Neuron (in vitro differentiated cells): ENCODE data around the gene ACKR3.

ENCODE experiments used
- H2AFZ ChIP-seq: one replicate; pipeline ENCODE4 v1.6.1; 2013; ENCODE audit warnings: low read depth, mild to moderate bottlenecking, inconsistent platforms, low read length, moderate library complexity
- H3K27me3 ChIP-seq: one replicate; pipeline ENCODE4 v1.6.1; 2013; ENCODE audit warnings: low read length; ENCODE audit not compliant: insufficient read depth
- H3K36me3 ChIP-seq: one replicate; pipeline ENCODE4 v1.6.1; 2013; ENCODE audit warnings: low read length; ENCODE audit not compliant: insufficient read depth
- H3K4me1 ChIP-seq: one replicate; pipeline ENCODE4 v1.6.1; 2013; ENCODE audit warnings: low read length; ENCODE audit not compliant: insufficient read depth
- H3K4me3 ChIP-seq: 2 replicates; pipeline ENCODE4 v1.5.1; 2013; ENCODE audit warnings: mild to moderate bottlenecking, low read length, moderate library complexity
- H3K9me3 ChIP-seq: one replicate; pipeline ENCODE4 v1.6.1; 2013; ENCODE audit warnings: low read length

The ACKR3 gene

DNA sequence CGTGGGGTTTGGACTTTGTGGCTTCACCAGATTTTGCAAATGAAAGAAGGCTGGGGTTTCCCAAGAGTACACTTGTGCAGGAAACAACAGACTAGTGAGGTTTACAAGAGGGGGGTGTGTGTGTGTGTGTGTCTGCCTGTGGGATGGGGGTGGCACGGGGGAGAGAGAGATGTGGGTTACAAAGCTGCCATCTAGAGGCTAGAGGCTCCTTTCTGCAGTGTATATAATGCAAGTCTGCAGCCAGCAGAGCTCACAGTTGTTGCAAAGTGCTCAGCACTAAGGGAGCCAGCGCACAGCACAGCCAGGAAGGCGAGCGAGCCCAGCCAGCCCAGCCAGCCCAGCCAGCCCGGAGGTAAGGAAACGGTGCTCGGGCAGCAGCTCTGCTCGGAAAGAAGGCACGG is at the start of gene ACKR3:
TSS of gene ACKR3 (plus strand) at position 253 of the 401 bp plus-strand sequence. CDS start 10,641 bp downstream, outside the sequence.
- Histone ChIP-seq H2AFZ (no peak within 1 kb of the TSS), H3K4me1 (peaks cover 47% of the 10 kb centered on the region), H3K27me3 (no peaks in the 10 kb centered on the region)

GRCh38 chr2:236521556-236521955 is 48.1 kb upstream of the ACKR3 start:
- Histone ChIP-seq H3K36me3 (no peaks in the 10 kb centered on the region), H3K4me1 (no peaks in the 10 kb centered on the region), H3K4me3 (no peak overlapping the region), H3K9me3 (peaks cover 9% of the 10 kb centered on the region), H3K27me3 (no peaks in the 10 kb centered on the region), H2AFZ (no peak overlapping the region)

More for the DNA sequence above, at the start of gene ACKR3:
- peak within 1 kb of the TSS; percentile 84 for H3K4me3 ChIP-seq
- peaks cover 31% of the 10 kb centered on the region for H3K36me3 ChIP-seq
- H3K9me3 ChIP-seq = no peaks in the 10 kb centered on the region

GRCh38 chr2:236523249-236523648 is 46.4 kb upstream of the ACKR3 start:
- H3K27me3 ChIP-seq = no peaks in the 10 kb centered on the region
- peaks cover 9% of the 10 kb centered on the region for H3K9me3 ChIP-seq
- H2AFZ ChIP-seq = no peak overlapping the region
- no peaks in the 10 kb centered on the region for H3K4me1 ChIP-seq
- no peak overlapping the region for H3K4me3 ChIP-seq
- H3K36me3 ChIP-seq = no peaks in the 10 kb centered on the region

DNA sequence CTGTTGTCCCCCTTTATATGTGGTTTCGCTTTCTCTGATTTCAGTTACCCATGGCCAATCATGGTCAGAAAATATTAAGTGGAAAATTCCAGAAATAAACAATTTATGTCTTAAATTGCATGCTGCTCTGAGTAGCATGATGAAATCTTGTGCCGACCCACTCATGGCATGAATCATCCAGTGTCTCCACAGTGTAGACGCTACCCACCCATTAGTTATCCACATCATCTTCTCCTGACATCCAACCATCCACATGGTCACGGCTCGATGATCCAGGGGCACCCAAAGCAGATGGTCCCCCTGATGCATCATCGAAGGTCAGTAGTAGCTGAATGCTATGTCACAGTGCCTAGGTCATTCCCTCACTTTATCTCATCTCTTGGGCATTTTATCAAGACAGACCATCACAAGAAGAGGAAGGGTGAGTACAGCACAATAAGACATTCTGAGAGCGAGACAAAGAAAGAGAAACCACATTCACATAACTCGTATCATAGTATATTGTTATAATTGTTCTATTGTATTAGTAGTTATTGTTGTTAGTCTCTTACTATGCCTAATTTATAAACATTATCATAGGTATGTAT is 44.1 kb upstream of the ACKR3 start:
- H3K9me3 ChIP-seq = peaks cover 9% of the 10 kb centered on the region
- H3K4me1 ChIP-seq = no peaks in the 10 kb centered on the region
- no peak overlapping the region for H3K4me3 ChIP-seq
- H3K36me3 ChIP-seq = no peaks in the 10 kb centered on the region
- no peaks in the 10 kb centered on the region for H3K27me3 ChIP-seq
- no peak overlapping the region for H2AFZ ChIP-seq

GRCh38 chr2:236526455-236527158 is 43.0 kb upstream of the ACKR3 start:
- Histone ChIP-seq H3K4me3 (no peak overlapping the region), H3K9me3 (peaks cover 9% of the 10 kb centered on the region), H2AFZ (no peak overlapping the region), H3K27me3 (no peaks in the 10 kb centered on the region), H3K4me1 (no peaks in the 10 kb centered on the region), H3K36me3 (no peaks in the 10 kb centered on the region)

DNA sequence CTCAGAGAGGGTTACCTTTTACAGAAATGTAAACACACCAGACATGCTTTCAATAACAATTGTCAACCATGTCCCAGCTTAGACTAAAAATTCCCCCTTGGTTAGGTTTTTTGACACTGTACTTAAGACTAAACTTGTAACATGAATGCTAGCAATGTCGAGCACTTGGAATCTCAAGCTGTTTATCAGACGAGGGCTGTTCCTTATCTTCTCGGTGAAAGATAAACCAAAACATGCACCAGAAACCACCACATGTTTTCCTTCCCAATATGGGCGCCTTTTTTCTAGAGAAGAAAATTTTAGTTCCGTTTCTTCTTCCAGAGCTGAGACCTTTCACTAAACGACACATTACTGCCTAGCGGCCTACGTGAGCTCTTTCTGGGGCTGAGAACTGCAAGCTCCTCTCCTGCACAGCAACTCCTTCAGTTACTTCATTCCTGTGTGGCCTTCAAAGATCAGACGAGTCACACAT is 42.4 kb upstream of the ACKR3 start:
- Histone ChIP-seq H3K36me3 (no peaks in the 10 kb centered on the region), H3K27me3 (no peaks in the 10 kb centered on the region), H3K4me3 (no peak overlapping the region), H2AFZ (no peak overlapping the region), H3K9me3 (peaks cover 9% of the 10 kb centered on the region), H3K4me1 (no peaks in the 10 kb centered on the region)

- H3K4me3 ChIP-seq = no peak overlapping the region
- no peaks in the 10 kb centered on the region for H3K4me1 ChIP-seq
- no peaks in the 10 kb centered on the region for H3K27me3 ChIP-seq
- H3K36me3 ChIP-seq = no peaks in the 10 kb centered on the region
- no peak overlapping the region for H2AFZ ChIP-seq
- peaks cover 7% of the 10 kb centered on the region for H3K9me3 ChIP-seq
Measured at GRCh38 chr2:236529606-236530005, 40.0 kb upstream of the ACKR3 start.

GRCh38 chr2:236530512-236530911 is 39.1 kb upstream of the ACKR3 start:
- peaks cover 4% of the 10 kb centered on the region for H3K9me3 ChIP-seq
- no peak overlapping the region for H3K4me3 ChIP-seq
- H3K4me1 ChIP-seq = no peaks in the 10 kb centered on the region
- no peak overlapping the region for H2AFZ ChIP-seq
- no peaks in the 10 kb centered on the region for H3K36me3 ChIP-seq
- H3K27me3 ChIP-seq = no peaks in the 10 kb centered on the region

GRCh38 chr2:236531195-236531594 is 38.4 kb upstream of the ACKR3 start:
- no peak overlapping the region for H2AFZ ChIP-seq
- H3K27me3 ChIP-seq = no peaks in the 10 kb centered on the region

DNA sequence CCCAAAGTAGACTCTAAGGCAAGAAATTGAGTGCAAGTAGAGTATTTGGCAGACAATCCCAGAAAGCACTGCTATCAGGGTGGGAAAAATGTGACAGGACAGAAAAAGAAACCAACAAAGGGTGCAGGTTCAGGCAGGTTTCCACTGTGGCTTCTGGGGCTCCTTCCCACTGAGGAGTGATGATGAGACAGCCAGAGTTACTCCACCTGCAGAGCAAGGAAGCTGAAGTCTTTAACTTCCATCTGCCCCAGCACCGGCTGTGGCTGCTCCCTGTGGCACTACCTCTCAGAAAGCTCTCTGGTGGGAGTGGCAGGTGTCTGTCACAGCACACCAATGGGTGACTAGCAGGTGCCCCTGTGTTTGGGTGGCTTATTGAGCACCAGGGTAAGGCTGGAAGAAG is 37.6 kb upstream of the ACKR3 start:
- Histone ChIP-seq H2AFZ (no peak overlapping the region), H3K36me3 (no peaks in the 10 kb centered on the region), H3K4me1 (peaks cover 2% of the 10 kb centered on the region), H3K9me3 (peaks cover 4% of the 10 kb centered on the region), H3K4me3 (no peak overlapping the region), H3K27me3 (no peaks in the 10 kb centered on the region)

More at GRCh38 chr2:236531195-236531594, 38.4 kb upstream of the ACKR3 start:
- H3K4me1 ChIP-seq = no peaks in the 10 kb centered on the region
- H3K36me3 ChIP-seq = no peaks in the 10 kb centered on the region
- H3K4me3 ChIP-seq = no peak overlapping the region
- H3K9me3 ChIP-seq = peaks cover 4% of the 10 kb centered on the region

- no peak overlapping the region for H2AFZ ChIP-seq
- no peak overlapping the region for H3K4me3 ChIP-seq
- no peaks in the 10 kb centered on the region for H3K27me3 ChIP-seq
- peaks cover 4% of the 10 kb centered on the region for H3K9me3 ChIP-seq
- no peaks in the 10 kb centered on the region for H3K36me3 ChIP-seq
- H3K4me1 ChIP-seq = peaks cover 15% of the 10 kb centered on the region
Measured at GRCh38 chr2:236533343-236533742, 36.3 kb upstream of the ACKR3 start.

DNA sequence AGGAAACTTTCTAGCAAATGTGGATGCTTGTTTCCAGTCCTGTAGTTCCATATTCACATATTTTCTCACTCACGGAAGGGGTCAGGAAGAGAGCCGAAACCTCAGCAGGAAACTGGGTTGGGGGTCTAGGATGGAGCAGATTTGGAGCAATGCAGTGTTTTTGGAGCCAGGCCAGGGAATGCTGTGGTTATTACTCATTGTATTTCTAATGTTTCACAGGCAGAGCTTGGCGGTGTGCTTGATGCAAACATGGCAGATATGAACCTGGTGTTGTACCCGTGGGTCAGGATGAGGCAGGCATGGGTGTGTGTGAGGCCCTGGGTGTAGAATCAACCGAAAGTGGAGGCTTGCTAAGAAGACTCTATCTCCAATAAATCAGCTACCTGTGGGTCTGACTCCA is 34.6 kb upstream of the ACKR3 start:
- no peaks in the 10 kb centered on the region for H3K36me3 ChIP-seq
- H3K9me3 ChIP-seq = peaks cover 4% of the 10 kb centered on the region
- no peaks in the 10 kb centered on the region for H3K27me3 ChIP-seq
- peaks cover 15% of the 10 kb centered on the region for H3K4me1 ChIP-seq
- no peak overlapping the region for H3K4me3 ChIP-seq
- H2AFZ ChIP-seq = no peak overlapping the region

DNA sequence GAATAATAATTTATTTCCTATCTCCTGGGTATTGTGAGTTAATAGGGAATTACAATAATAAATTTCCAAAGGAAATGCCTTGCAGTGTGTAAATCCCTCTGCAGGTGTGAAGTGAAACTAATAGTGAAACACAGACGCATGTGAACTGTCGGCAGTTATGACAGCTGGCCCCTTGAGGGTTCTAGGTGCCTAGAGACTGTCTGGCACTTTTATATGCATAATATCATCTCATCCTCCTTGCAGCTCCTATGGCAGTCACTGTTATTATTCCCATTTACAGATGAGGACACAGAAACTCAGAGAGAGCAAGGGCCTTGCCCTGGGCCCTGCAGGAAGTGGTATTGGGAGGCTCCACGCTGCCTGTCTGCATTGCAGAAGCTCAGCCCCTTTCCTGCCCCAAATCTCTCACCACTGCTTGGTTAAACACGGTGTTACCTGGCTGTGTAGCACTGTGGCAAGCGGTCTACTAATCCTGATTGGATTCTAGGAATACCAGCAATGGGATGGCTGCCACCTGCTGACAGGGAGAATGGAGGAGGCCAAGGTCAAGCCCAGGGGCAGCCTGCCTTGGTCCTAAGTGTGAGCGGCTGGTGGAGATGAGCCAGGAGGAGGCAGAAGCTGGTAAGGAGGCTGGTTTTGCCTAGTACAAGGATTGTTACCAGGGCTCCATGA is 32.8 kb upstream of the ACKR3 start:
- no peak overlapping the region for H2AFZ ChIP-seq
- H3K27me3 ChIP-seq = no peaks in the 10 kb centered on the region
- H3K9me3 ChIP-seq = peaks cover 4% of the 10 kb centered on the region
- H3K36me3 ChIP-seq = no peaks in the 10 kb centered on the region
- H3K4me3 ChIP-seq = no peak overlapping the region
- H3K4me1 ChIP-seq = peaks cover 15% of the 10 kb centered on the region
